HEK293 (cell line): ENCODE results near the gene ZNF217.

Experiments used
- CTCF ChIA-PET: fragments of 350-600 bp; formaldehyde crosslinking; extraction: SDS; loops from one replicate; lab custom pipeline; 2021; ENCODE audit warnings: antibody characterized with exemption; lab: Yijun Ruan, JAX
- POLR2A ChIA-PET: fragments of 300-600 bp; formaldehyde crosslinking; extraction: SDS; loops from one replicate; lab custom pipeline; 2020; ENCODE audit warnings: antibody characterized with exemption, inconsistent platforms; lab: Yijun Ruan, JAX
- H3K27ac ChIP-seq: fragments of 200-500 bp; sonication (Bioruptor generic); 2 replicates; pipeline ENCODE4 v1.5.1; 2014; ENCODE audit warnings: low read depth, low read length, control low read depth, inconsistent platforms; ENCODE audit errors: extremely low read depth
- H3K36me3 ChIP-seq, 2 experiments: fragments of 200-500 bp in 1 of 2; sonication (Bioruptor generic) in 1 of 2; 1 replicate in 1 of 2; 2 replicates in 1 of 2; pipeline ENCODE4 v1.5.1; 2014 to 2017; ENCODE audit warnings: inconsistent platforms in 2 of 2, low read length in 2 of 2; ENCODE audit not compliant: control insufficient read depth in 2 of 2, insufficient read depth in 1 of 2
- H3K4me1 ChIP-seq: fragments of 200-500 bp; sonication (Bioruptor generic); 2 replicates; pipeline ENCODE4 v1.5.1; 2014; ENCODE audit warnings: mild to moderate bottlenecking, low read length, inconsistent platforms; ENCODE audit not compliant: control insufficient read depth, insufficient read depth
- H3K4me3 ChIP-seq: 2 replicates; pipeline ENCODE4 v1.5.1; 2011; ENCODE audit warnings: low read depth, mild to moderate bottlenecking, control low read depth, low read length, moderate library complexity
- H3K9me3 ChIP-seq: fragments of 200-500 bp; sonication (Bioruptor generic); 2 replicates; pipeline ENCODE4 v1.5.1; 2014; ENCODE audit warnings: low read depth, low read length, inconsistent platforms; ENCODE audit not compliant: control insufficient read depth, insufficient read depth
- BCL11A ChIP-seq: fragments of 450-650 bp; formaldehyde crosslinking; IDR thresholded peaks from 2 replicates; pipeline ENCODE4 v1.5.1; 2016; ENCODE audit warnings: low read depth, missing biosample characterization, missing genetic modification characterization
- HIC1 ChIP-seq: fragments of 450-650 bp; formaldehyde crosslinking; IDR thresholded peaks from 2 replicates; pipeline ENCODE4 v1.5.1; 2016; ENCODE audit warnings: missing biosample characterization, missing genetic modification characterization
- HOXA7 ChIP-seq: sonication (generic); formaldehyde crosslinking; IDR thresholded peaks from 2 replicates; pipeline ENCODE4 v1.8.1; 2022; ENCODE audit warnings: missing genetic modification reagents, borderline replicate concordance
- PATZ1 ChIP-seq: fragments of 450-650 bp; formaldehyde crosslinking; IDR thresholded peaks from 2 replicates; pipeline ENCODE4 v1.5.1; 2016; ENCODE audit warnings: missing biosample characterization, missing genetic modification characterization
- PRDM10 ChIP-seq: fragments of 450-650 bp; formaldehyde crosslinking; IDR thresholded peaks from 2 replicates; pipeline ENCODE4 v1.5.1; 2016; ENCODE audit warnings: missing biosample characterization, missing genetic modification characterization
- RBAK ChIP-seq: fragments of 450-650 bp; formaldehyde crosslinking; IDR thresholded peaks from 2 replicates; pipeline ENCODE4 v1.5.1; 2016; ENCODE audit warnings: missing biosample characterization, missing genetic modification characterization
- TCF7L2 ChIP-seq: IDR thresholded peaks from 2 replicates; pipeline ENCODE4 v1.6.1; 2011; ENCODE audit warnings: low read depth, mild to moderate bottlenecking, inconsistent platforms, low read length, moderate library complexity, borderline replicate concordance
- ZBTB26 ChIP-seq: fragments of 450-650 bp; formaldehyde crosslinking; optimal IDR thresholded peaks from 2 replicates; pipeline ENCODE3; 2016; ENCODE audit warnings: missing biosample characterization, mild to moderate bottlenecking, missing genetic modification characterization
- ZBTB48 ChIP-seq: fragments of 450-650 bp; formaldehyde crosslinking; IDR thresholded peaks from 2 replicates; pipeline ENCODE4 v1.5.1; 2016; ENCODE audit warnings: missing biosample characterization, missing genetic modification characterization
- ZNF10 ChIP-seq: fragments of 450-650 bp; formaldehyde crosslinking; IDR thresholded peaks from 2 replicates; pipeline ENCODE4 v1.5.1; 2017; ENCODE audit warnings: missing biosample characterization, missing genetic modification characterization
- ZNF121 ChIP-seq: fragments of 450-650 bp; formaldehyde crosslinking; IDR thresholded peaks from 2 replicates; pipeline ENCODE4 v1.5.1; 2016; ENCODE audit warnings: missing biosample characterization, missing genetic modification characterization
- ZNF211 ChIP-seq: fragments of 450-650 bp; formaldehyde crosslinking; IDR thresholded peaks from 2 replicates; pipeline ENCODE4 v1.5.1; 2016; ENCODE audit warnings: low read depth, missing biosample characterization, missing genetic modification characterization
- ZNF529 ChIP-seq: fragments of 450-650 bp; formaldehyde crosslinking; IDR thresholded peaks from 2 replicates; pipeline ENCODE4 v1.5.1; 2017; ENCODE audit warnings: missing genetic modification characterization, missing biosample characterization; ENCODE audit not compliant: insufficient replicate concordance
- ZNF561 ChIP-seq: fragments of 450-650 bp; IDR thresholded peaks from 2 replicates; pipeline ENCODE4 v1.5.1; 2018; ENCODE audit warnings: missing biosample characterization, missing genetic modification characterization, borderline replicate concordance
- ZNF629 ChIP-seq: fragments of 450-650 bp; formaldehyde crosslinking; IDR thresholded peaks from 2 replicates; pipeline ENCODE4 v1.5.1; 2017; ENCODE audit warnings: missing biosample characterization, missing genetic modification characterization
- ZNF664 ChIP-seq: fragments of 450-650 bp; formaldehyde crosslinking; IDR thresholded peaks from 2 replicates; pipeline ENCODE4 v1.5.1; 2016; ENCODE audit warnings: missing biosample characterization, missing genetic modification characterization
- ZNF747 ChIP-seq: fragments of 450-650 bp; formaldehyde crosslinking; IDR thresholded peaks from 2 replicates; pipeline ENCODE4 v1.5.1; 2016; ENCODE audit warnings: missing biosample characterization, missing genetic modification characterization
- ZNF843 ChIP-seq: fragments of 450-650 bp; formaldehyde crosslinking; IDR thresholded peaks from 2 replicates; pipeline ENCODE4 v1.5.1; 2016; ENCODE audit warnings: missing biosample characterization, missing genetic modification characterization
- ZSCAN30 ChIP-seq: fragments of 450-650 bp; IDR thresholded peaks from 2 replicates; pipeline ENCODE4 v1.5.1; 2018; ENCODE audit warnings: missing biosample characterization, mild to moderate bottlenecking, missing genetic modification characterization, moderate library complexity

The ZNF217 gene

GRCh38 chr20:53599910-53600632 lies 6.4 kb upstream of the ZNF217 start:
- TF ChIP-seq ZNF747 (tag by site-specific recombination) (no peak), ZNF121 (peak; percentile 91)
- Histone ChIP-seq H3K4me3 (no peak overlapping the region), H3K27ac (no peak overlapping the region; the same call in 1 of the 2 replicates), H3K9me3 (no peaks in the 10 kb centered on the region), H3K36me3 (no peaks in the 10 kb centered on the region), H3K4me1 (peaks cover 18% of the 10 kb centered on the region)
- POLR2A ChIA-PET: interaction anchor here (1.2 kb wide), 1 partner anchor 11 kb away, joined by 4 read pairs; no protein-coding TSS in a partner anchor
- CTCF ChIA-PET: no interaction called here

GRCh38 chr20:53599378-53599777 lies 5.7 kb upstream of the ZNF217 start:
- Histone ChIP-seq H3K27ac (no peak overlapping the region; the same call in 1 of the 2 replicates), H3K4me3 (no peak overlapping the region), H3K4me1 (peaks cover 18% of the 10 kb centered on the region), H3K36me3 (no peaks in the 10 kb centered on the region), H3K9me3 (no peaks in the 10 kb centered on the region)
- POLR2A ChIA-PET: interaction anchor here (0.6 to 1.2 kb wide), 2 partner anchors 12 to 340 kb away, joined by 3 to 4 read pairs; no protein-coding TSS in a partner anchor
- CTCF ChIA-PET: interaction anchor here (0.7 kb wide), 1 partner anchor 341 kb away, joined by 5 read pairs; no protein-coding TSS in a partner anchor
- TF ChIP-seq ZNF529 (tag by site-specific recombination) (no peak), ZNF629 (tag by site-specific recombination) (no peak), ZNF121 (no peak), ZBTB26 (tag by site-specific recombination) (no peak), ZNF561 (tag by site-specific recombination) (0 out of 2 replicates have a peak, but pooled peaks have one; percentile 46), ZNF211 (no peak), TCF7L2 (no peak), ZNF664 (tag by site-specific recombination) (no peak), ZBTB48 (tag by site-specific recombination) (peak; percentile 82; the same call in 1 of the 2 replicates), RBAK (tag by site-specific recombination) (no peak), BCL11A (no peak), ZSCAN30 (tag by site-specific recombination) (no peak), PRDM10 (tag by site-specific recombination) (peak; percentile 96), ZNF843 (tag by site-specific recombination) (no peak), HOXA7 (CRISPR knock-in tag) (no peak), HIC1 (tag by site-specific recombination) (no peak), ZNF10 (tag by site-specific recombination) (no peak), PATZ1 (tag by site-specific recombination) (peak; percentile 43; the same call in 1 of the 2 replicates)
